IMR-90 (cell line): ENCODE data around the gene ALDH3A2. TPM values are rescaled to one million over a fixed set of nuclear protein-coding genes. Genes with fewer than 3 reads are reported as not detected.

Experiments
- ATAC-seq: fragments of 200-7000 bp; cut with Tn5 transposase; 2 replicates; pipeline ENCODE4 v1.9.1; 2020; ENCODE audit warnings: low read depth, mild to moderate bottlenecking, moderate library complexity
- BruUV-seq: library from RNA; stranded (reverse); fragments of 400-500 nt; replicated peaks from 2 replicates; lab custom pipeline; 2021; lab: Mats Ljungman, UMichigan
- CTCF ChIA-PET: fragments of 300-600 bp; formaldehyde crosslinking; extraction: SDS; loops from one replicate; lab custom pipeline; 2021; ENCODE audit warnings: antibody characterized with exemption; lab: Yijun Ruan, JAX
- POLR2A ChIA-PET: fragments of 300-600 bp; sonication (Branson Sonifier 250); formaldehyde crosslinking; loops from one replicate; lab custom pipeline; 2022; ENCODE audit warnings: antibody characterized with exemption; ENCODE audit not compliant: unreplicated experiment; lab: Charles Lee
- DNase-seq: peaks from one replicate; pipeline ENCODE4 v3.0.0; 2013
- H2AFZ ChIP-seq: replicated peaks from 2 replicates; pipeline ENCODE3; 2013; ENCODE audit warnings: low read length, mild to moderate bottlenecking; ENCODE audit not compliant: poor library complexity
- H2AK5ac ChIP-seq: 2 replicates; pipeline ENCODE4 v1.6.1; 2013; ENCODE audit warnings: low read depth, low read length, inconsistent platforms
- H2AK9ac ChIP-seq: replicated peaks from 2 replicates; pipeline ENCODE3; 2013; ENCODE audit warnings: mild to moderate bottlenecking, low read depth, low read length, moderate library complexity; ENCODE audit not compliant: poor library complexity
- H2BK120ac ChIP-seq: 2 replicates; pipeline ENCODE4 v1.6.1; 2013; ENCODE audit warnings: low read depth, low read length, inconsistent platforms
- H2BK15ac ChIP-seq: 3 replicates; pipeline ENCODE4 v1.6.1; 2013; ENCODE audit warnings: low read depth, low read length, inconsistent platforms
- H2BK20ac ChIP-seq: 2 replicates; pipeline ENCODE4 v1.6.1; 2013; ENCODE audit warnings: low read depth, mild to moderate bottlenecking, inconsistent platforms, low read length, moderate library complexity
- H2BK5ac ChIP-seq: 2 replicates; pipeline ENCODE4 v1.6.1; 2013; ENCODE audit warnings: mild to moderate bottlenecking, low read depth, low read length, inconsistent platforms; ENCODE audit not compliant: poor library complexity, severe bottlenecking
- H3K14ac ChIP-seq: replicated peaks from 2 replicates; pipeline ENCODE4 v1.6.1; 2013; ENCODE audit warnings: low read depth, low read length, inconsistent platforms
- H3K18ac ChIP-seq: 2 replicates; pipeline ENCODE4 v1.6.1; 2013; ENCODE audit warnings: low read depth, low read length, control low read depth
- H3K23ac ChIP-seq: 2 replicates; pipeline ENCODE4 v1.6.1; 2013; ENCODE audit warnings: low read depth, low read length, inconsistent platforms
- H3K27ac ChIP-seq: 2 replicates; pipeline ENCODE4 v1.5.1; 2013; ENCODE audit warnings: mild to moderate bottlenecking, control low read depth, low read length; ENCODE audit not compliant: insufficient read depth
- H3K27me3 ChIP-seq: 2 replicates; pipeline ENCODE4 v1.6.1; 2013; ENCODE audit warnings: low read length; ENCODE audit not compliant: control insufficient read depth, insufficient read depth
- H3K36me3 ChIP-seq: 2 replicates; pipeline ENCODE4 v1.6.1; 2013; ENCODE audit warnings: low read length, mixed read lengths; ENCODE audit not compliant: control insufficient read depth, insufficient read depth
- H3K4ac ChIP-seq: 2 replicates; pipeline ENCODE4 v1.6.1; 2013; ENCODE audit warnings: low read depth, low read length, inconsistent platforms
- H3K4me1 ChIP-seq: 2 replicates; pipeline ENCODE4 v1.6.1; 2013; ENCODE audit warnings: low read length, mixed read lengths; ENCODE audit not compliant: control insufficient read depth, insufficient read depth
- H3K4me2 ChIP-seq: 2 replicates; pipeline ENCODE4 v1.6.1; 2013; ENCODE audit warnings: low read depth, mild to moderate bottlenecking, control low read depth, low read length, moderate library complexity
- H3K4me3 ChIP-seq: 2 replicates; pipeline ENCODE4 v1.5.1; 2013; ENCODE audit warnings: low read depth, mild to moderate bottlenecking, control low read depth, low read length, moderate library complexity; ENCODE audit not compliant: insufficient read depth
- H3K56ac ChIP-seq: 2 replicates; pipeline ENCODE4 v1.6.1; 2013; ENCODE audit warnings: low read length, inconsistent platforms; ENCODE audit not compliant: insufficient read depth; ENCODE audit errors: extremely low read depth
- H3K79me1 ChIP-seq, 2 experiments: 2 replicates each; pipeline ENCODE4 v1.6.1; 2013; ENCODE audit warnings: low read length in 2 of 2, inconsistent platforms in 1 of 2, low read depth in 1 of 2
- H3K9ac ChIP-seq: 2 replicates; pipeline ENCODE4 v1.6.1; 2013; ENCODE audit warnings: low read depth, low read length, control low read depth
- H3K9me1 ChIP-seq: 2 replicates; pipeline ENCODE4 v1.6.1; 2013; ENCODE audit warnings: low read length, inconsistent platforms; ENCODE audit not compliant: insufficient read depth
- H3K9me3 ChIP-seq: 2 replicates; pipeline ENCODE4 v1.6.1; 2013; ENCODE audit warnings: low read length; ENCODE audit not compliant: control insufficient read depth, insufficient read depth
- H4K20me1 ChIP-seq: 2 replicates; pipeline ENCODE4 v1.6.1; 2013; ENCODE audit warnings: low read length, inconsistent platforms; ENCODE audit not compliant: insufficient read depth
- H4K5ac ChIP-seq: 2 replicates; pipeline ENCODE4 v1.6.1; 2013; ENCODE audit warnings: mild to moderate bottlenecking, low read depth, low read length, control low read depth
- H4K8ac ChIP-seq, 2 experiments: 2 replicates each; pipeline ENCODE4 v1.6.1; 2013; ENCODE audit warnings: low read depth in 2 of 2, low read length in 2 of 2, control low read depth in 1 of 2, inconsistent platforms in 1 of 2
- H4K91ac ChIP-seq: 2 replicates; pipeline ENCODE4 v1.6.1; 2013; ENCODE audit warnings: low read depth, low read length, inconsistent platforms; ENCODE audit not compliant: insufficient read depth
- BHLHE40 ChIP-seq: fragments of 150-350 bp; IDR thresholded peaks from 2 replicates; pipeline ENCODE4 v1.6.1; 2016; ENCODE audit warnings: mild to moderate bottlenecking, low read depth, low read length
- CHD1 ChIP-seq: IDR thresholded peaks from 2 replicates; pipeline ENCODE4 v1.6.1; 2012; ENCODE audit warnings: low read depth, low read length, improper control_type of control experiment
- FOS ChIP-seq: fragments of 150-350 bp; IDR thresholded peaks from 2 replicates; pipeline ENCODE4 v1.6.1; 2016; ENCODE audit warnings: low read depth, low read length
- MAFK ChIP-seq: IDR thresholded peaks from 2 replicates; pipeline ENCODE4 v1.6.1; 2012; ENCODE audit warnings: low read depth, low read length, improper control_type of control experiment
- MXI1 ChIP-seq: IDR thresholded peaks from 2 replicates; pipeline ENCODE4 v1.6.1; 2012; ENCODE audit warnings: low read depth, mild to moderate bottlenecking, low read length, moderate library complexity, borderline replicate concordance
- RFX5 ChIP-seq: IDR thresholded peaks from 2 replicates; pipeline ENCODE4 v1.8.0; 2012; ENCODE audit warnings: low read depth, mild to moderate bottlenecking, low read length, moderate library complexity
- USF2 ChIP-seq: fragments of 150-350 bp; IDR thresholded peaks from 2 replicates; pipeline ENCODE4 v1.6.1; 2017; ENCODE audit warnings: mild to moderate bottlenecking, antibody characterized with exemption, low read length, low read depth
- WGBS, 2 experiments: methylation state at CpG; one replicate each; pipeline versions ENCODE4 v1.1.5 to v1.1.7; 2013; ENCODE audit warnings: missing lambda C conversion rate in 2 of 2; ENCODE audit not compliant: insufficient read length in 1 of 2; ENCODE audit errors: extremely low coverage in 2 of 2; 5-methylcytosine and 5-hydroxymethylcytosine counted together
- dilution Hi-C: fragments of 300-500 bp; cut with HindIII; formaldehyde crosslinking; loops from one replicate; pipeline ENCODE4 v1.14.3; 2018; ENCODE audit warnings: low sequenced_read_pairs; ENCODE audit not compliant: unreplicated experiment
- in situ Hi-C: fragments of 300-500 bp; cut with MboI; formaldehyde crosslinking; loops from 3 replicates; pipeline ENCODE4 v1.14.3; 2019; ENCODE audit warnings: low sequenced_read_pairs, inconsistent platforms, mixed read lengths
- intact Hi-C: fragments of 100-400 bp; cut with micrococcal nuclease; formaldehyde crosslinking; loops from 2 replicates; pipeline ENCODE4 v1.10.0; 2022
- polyA plus RNA-seq, 3 experiments: library from polyadenylated mRNA; depleted of rRNA; stranded (reverse); fragments of >200 nt; gene quantifications; 2 replicates each; pipeline ENCODE4 v1.2.3, GENCODE V29; 2012; ENCODE audit warnings: low replicate concordance in 1 of 3
- total RNA-seq: library from RNA; depleted of rRNA; stranded (reverse); fragments of >200 nt; gene quantifications from 2 replicates; pipeline ENCODE4 v1.2.3, GENCODE V29; 2012

Gene ALDH3A2
- total and polyA plus RNA-seq, 2 of the 4 experiments (the other 2 are of a cell fraction): 4.0 to 7.9 TPM

- Histone ChIP-seq H4K20me1 (no peaks in the 10 kb centered on the region), H3K14ac (no peak overlapping the region), H2AFZ (no peak overlapping the region), H3K4me3 (no peak overlapping the region), H3K23ac (no peak overlapping the region), H3K4me2 (no peak overlapping the region), H2BK5ac (no peak overlapping the region), H3K36me3 (no peaks in the 10 kb centered on the region), H4K8ac (no peak overlapping the region), H2BK120ac (no peak overlapping the region), H3K18ac (no peak overlapping the region), H3K27me3 (peaks cover 15% of the 10 kb centered on the region), H2AK5ac (no peak overlapping the region), H3K9ac (no peak overlapping the region), H4K5ac (no peak overlapping the region), H3K4me1 (no peaks in the 10 kb centered on the region; the same call in 1 of the 2 replicates), H2BK20ac (no peak overlapping the region), H3K56ac (no peak overlapping the region), H2AK9ac (no peak overlapping the region), H3K79me1 (no peaks in the 10 kb centered on the region), H3K4ac (no peak overlapping the region), H3K9me3 (no peaks in the 10 kb centered on the region), H3K27ac (no peak overlapping the region), H2BK15ac (no peak overlapping the region), H3K9me1 (no peaks in the 10 kb centered on the region), H4K91ac (no peak overlapping the region)
- DNase-seq (no peak), ATAC-seq (no peak)
- dilution Hi-C loops (no loop called here), intact Hi-C loops (no loop called here), in situ Hi-C loops (no loop called here)
- BruUV-seq: no TSS peak
- CTCF ChIA-PET: interaction anchor here (1.0 kb wide), 1 partner anchor 43 kb away, joined by 3 read pairs; no protein-coding TSS in a partner anchor
- TF ChIP-seq BHLHE40: no peak
- no peak for TF ChIP-seq MAFK
- TF ChIP-seq RFX5: no peak
- TF ChIP-seq USF2: no peak
- TF ChIP-seq MXI1: no peak
- TF ChIP-seq FOS: no peak
- TF ChIP-seq CHD1: no peak
- WGBS, 2 experiments: no CpG with 5 or more reads among the region's 4 CpGs
- POLR2A ChIA-PET: no interaction called here
These were observed 53.7 kb downstream of the ALDH3A2 start for GRCh38 chr17:19702217-19702641.
